Parathyroid adenoma (tissue), 2 donors: ENCODE results near the gene LRRC1.

Source experiments
- H2AFZ ChIP-seq: fragments of 300-600 bp; sonication (generic); one replicate; pipeline ENCODE4 v1.7.0; 2017; ENCODE audit warnings: antibody characterized with exemption, mild to moderate bottlenecking
- H3K27ac ChIP-seq: fragments of 300-600 bp; sonication (generic); one replicate; pipeline ENCODE4 v1.7.0; 2017
- H3K27me3 ChIP-seq: fragments of 300-600 bp; sonication (generic); one replicate; pipeline ENCODE4 v1.7.0; 2017; ENCODE audit warnings: low read length; ENCODE audit not compliant: control insufficient read depth, insufficient read depth
- H3K36me3 ChIP-seq: fragments of 300-600 bp; sonication (generic); one replicate; pipeline ENCODE4 v1.7.0; 2017; ENCODE audit warnings: low read length; ENCODE audit not compliant: control insufficient read depth, insufficient read depth
- H3K4me1 ChIP-seq: fragments of 300-600 bp; sonication (generic); one replicate; pipeline ENCODE4 v1.7.0; 2017; ENCODE audit warnings: control low read depth
- H3K4me2 ChIP-seq: fragments of 300-600 bp; sonication (generic); one replicate; pipeline ENCODE4 v1.7.0; 2017; ENCODE audit warnings: low read length
- H3K4me3 ChIP-seq: fragments of 300-600 bp; sonication (generic); one replicate; pipeline ENCODE4 v1.7.0; 2017; ENCODE audit warnings: low read depth, low read length
- H3K79me2 ChIP-seq: fragments of 300-600 bp; sonication (generic); one replicate; pipeline ENCODE4 v1.7.0; 2017; ENCODE audit warnings: control low read depth
- H3K9ac ChIP-seq: fragments of 300-600 bp; sonication (generic); one replicate; pipeline ENCODE4 v1.7.0; 2017; ENCODE audit warnings: mild to moderate bottlenecking
- H3K9me3 ChIP-seq: fragments of 300-600 bp; sonication (generic); one replicate; pipeline ENCODE4 v1.7.0; 2017; ENCODE audit warnings: low read length; ENCODE audit not compliant: control insufficient read depth
- CTCF ChIP-seq: fragments of 300-600 bp; sonication (generic); IDR thresholded peaks from one replicate; pipeline ENCODE4 v1.7.0; 2017; ENCODE audit warnings: antibody characterized with exemption, mild to moderate bottlenecking
- donor health status: primary hyperparathyroidism.

The LRRC1 gene

DNA sequence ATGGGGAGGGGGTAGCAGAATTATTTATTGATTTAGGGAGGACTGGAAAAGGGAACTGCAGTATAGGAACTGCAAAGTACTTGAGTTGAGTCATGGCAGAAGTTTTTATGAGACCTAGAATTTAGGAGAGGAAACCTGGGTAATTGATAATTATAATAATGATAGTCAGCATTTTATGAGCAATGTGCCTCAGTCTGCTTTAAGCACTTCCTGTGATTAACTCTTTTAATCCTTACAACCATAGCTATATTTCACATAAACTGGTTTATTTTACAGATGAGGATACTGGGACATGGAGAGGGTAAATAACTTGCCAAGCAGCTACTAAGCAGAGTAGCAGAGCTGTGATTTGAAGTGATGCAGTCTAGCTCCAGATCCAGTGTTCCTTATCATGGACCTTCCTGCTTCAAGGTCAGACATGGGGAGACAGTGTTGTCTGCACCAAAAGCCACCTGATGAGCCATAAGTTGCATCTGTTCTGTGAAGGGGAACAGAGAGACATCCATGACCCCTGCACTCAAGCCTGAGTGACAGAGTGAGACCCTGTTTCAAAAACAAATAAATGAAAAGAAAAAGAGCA is 13.6 kb downstream of the LRRC1 start:
- H3K9me3 ChIP-seq: no peaks in the 10 kb centered on the region
- H3K27ac ChIP-seq: no peak overlapping the region
- no peak for TF ChIP-seq CTCF
- peaks cover 41% of the 10 kb centered on the region for H3K79me2 ChIP-seq
- no peak overlapping the region for H3K9ac ChIP-seq
- H3K4me1 ChIP-seq: peaks cover 47% of the 10 kb centered on the region
- H3K4me2 ChIP-seq: no peak overlapping the region
- no peaks in the 10 kb centered on the region for H3K36me3 ChIP-seq
- no peaks in the 10 kb centered on the region for H3K27me3 ChIP-seq
- H3K4me3 ChIP-seq: no peak overlapping the region
- no peak overlapping the region for H2AFZ ChIP-seq

GRCh38 chr6:53809691-53810090 is 14.9 kb downstream of the LRRC1 start:
- no peak overlapping the region for H3K4me2 ChIP-seq
- peaks cover 37% of the 10 kb centered on the region for H3K79me2 ChIP-seq
- no peaks in the 10 kb centered on the region for H3K36me3 ChIP-seq
- no peak overlapping the region for H3K4me3 ChIP-seq
- peaks cover 50% of the 10 kb centered on the region for H3K4me1 ChIP-seq
- TF ChIP-seq CTCF: no peak
- H3K9ac ChIP-seq: no peak overlapping the region
- H3K9me3 ChIP-seq: no peaks in the 10 kb centered on the region
- no peak overlapping the region for H2AFZ ChIP-seq
- peak overlapping the region; percentile 86 for H3K27ac ChIP-seq
- no peaks in the 10 kb centered on the region for H3K27me3 ChIP-seq

DNA sequence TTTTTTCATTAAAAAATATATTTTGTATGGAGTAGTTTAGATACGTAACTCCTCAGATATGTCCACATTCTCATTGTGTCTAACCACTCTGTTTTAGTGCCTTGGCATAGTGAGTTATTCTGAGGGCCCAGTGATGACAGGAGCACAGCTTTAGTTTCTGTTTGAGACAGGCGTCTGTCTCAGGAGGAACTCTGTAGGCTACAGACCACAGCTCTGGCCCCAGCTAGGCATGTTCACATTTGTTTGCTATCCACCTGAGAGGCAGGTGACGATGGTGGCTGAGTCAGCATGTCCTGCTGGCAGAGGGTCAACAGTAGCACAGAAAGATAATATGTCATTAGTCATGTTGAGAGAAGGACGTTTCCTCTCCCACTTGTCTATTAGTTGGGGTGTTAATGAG is 16.3 kb downstream of the LRRC1 start:
- Histone ChIP-seq H3K4me3 (peak overlapping the region; percentile 24), H3K4me2 (peak overlapping the region; percentile 50), H3K9ac (no peak overlapping the region), H3K36me3 (no peaks in the 10 kb centered on the region), H3K27me3 (no peaks in the 10 kb centered on the region), H2AFZ (peak overlapping the region; percentile 47), H3K4me1 (peaks cover 46% of the 10 kb centered on the region), H3K9me3 (no peaks in the 10 kb centered on the region), H3K27ac (peak overlapping the region; percentile 86), H3K79me2 (peaks cover 29% of the 10 kb centered on the region)
- no peak for TF ChIP-seq CTCF

GRCh38 chr6:53811746-53812145 is 16.9 kb downstream of the LRRC1 start:
- Histone ChIP-seq H3K27ac (peak overlapping the region; percentile 86), H3K27me3 (no peaks in the 10 kb centered on the region)

More at GRCh38 chr6:53811746-53812145, 16.9 kb downstream of the LRRC1 start:
- Histone ChIP-seq H2AFZ (peak overlapping the region; percentile 47), H3K4me3 (no peak overlapping the region), H3K79me2 (peaks cover 22% of the 10 kb centered on the region), H3K36me3 (no peaks in the 10 kb centered on the region), H3K9ac (no peak overlapping the region), H3K9me3 (no peaks in the 10 kb centered on the region), H3K4me2 (peak overlapping the region; percentile 50), H3K4me1 (peaks cover 46% of the 10 kb centered on the region)
- TF ChIP-seq CTCF: no peak
